ENCODE measurements around the gene UBAC2. TPM values are rescaled to one million over a fixed set of nuclear protein-coding genes. Genes with fewer than 3 reads are reported as not detected.

Gene UBAC2
- total RNA-seq, 1 experiment from 2014 or later = 45.8 TPM

- ChIA-PET CTCF (no interaction called here), POLR2A (ENCODE audit: low non-redundant PET) (no interaction called here)
- Histone ChIP-seq H3K4me1 (ENCODE audit: insufficient read depth, low read length, poor library complexity, severe bottlenecking) (no peaks in the 10 kb centered on the region), H3K36me3 (ENCODE audit: insufficient read depth, low read length, poor library complexity, severe bottlenecking) (no peaks in the 10 kb centered on the region), H3K9me3 (ENCODE audit: low read depth, low read length, poor library complexity, severe bottlenecking) (no peaks in the 10 kb centered on the region), H3K27ac (ENCODE audit: low read depth, low read length, poor library complexity, severe bottlenecking) (no peak overlapping the region), H3K4me3 (ENCODE audit: low read depth, low read length, poor library complexity, severe bottlenecking) (no peak overlapping the region), H3K27me3 (replicated peaks; ENCODE audit: insufficient read depth, low read depth, low read length, poor library complexity) (no peaks in the 10 kb centered on the region)
- DNase-seq (ENCODE audit: low spot score) = no peak
- TF ChIP-seq EZH2 (IDR thresholded peaks at IDR 0.05; ENCODE audit: borderline replicate concordance, low read depth, low read length, poor library complexity, severe bottlenecking) (no peak), CTCF (conservative IDR thresholded peaks at IDR 0.05; ENCODE audit: low read depth, low read length) (no peak; the same call in 1 of the 2 replicates)
- no TSS peak for BruUV-seq (replicated peaks)
- intact Hi-C loops (cut with micrococcal nuclease; ENCODE audit: unreplicated experiment) = no loop called here
Observed at GRCh38 chr13:99294958-99295357, 94.3 kb downstream of the UBAC2 start.

- Histone ChIP-seq H3K4me1 (ENCODE audit: insufficient read depth, low read length, poor library complexity, severe bottlenecking) (no peaks in the 10 kb centered on the region), H3K27me3 (replicated peaks; ENCODE audit: insufficient read depth, low read depth, low read length, poor library complexity) (no peaks in the 10 kb centered on the region), H3K27ac (ENCODE audit: low read depth, low read length, poor library complexity, severe bottlenecking) (no peak overlapping the region), H3K4me3 (ENCODE audit: low read depth, low read length, poor library complexity, severe bottlenecking) (no peak overlapping the region), H3K9me3 (ENCODE audit: low read depth, low read length, poor library complexity, severe bottlenecking) (no peaks in the 10 kb centered on the region), H3K36me3 (ENCODE audit: insufficient read depth, low read length, poor library complexity, severe bottlenecking) (no peaks in the 10 kb centered on the region)
- no peak for DNase-seq (ENCODE audit: low spot score)
- TF ChIP-seq EZH2 (IDR thresholded peaks at IDR 0.05; ENCODE audit: borderline replicate concordance, low read depth, low read length, poor library complexity, severe bottlenecking) (no peak), CTCF (conservative IDR thresholded peaks at IDR 0.05; ENCODE audit: low read depth, low read length) (no peak)
- CTCF ChIA-PET = no interaction called here
- intact Hi-C loops (cut with micrococcal nuclease; ENCODE audit: unreplicated experiment) = no loop called here
- POLR2A ChIA-PET (ENCODE audit: low non-redundant PET) = no interaction called here
- BruUV-seq (replicated peaks) = no TSS peak
Observed at GRCh38 chr13:99295488-99296252, 95.0 kb downstream of the UBAC2 start.

- Histone ChIP-seq H3K4me1 (ENCODE audit: insufficient read depth, low read length, poor library complexity, severe bottlenecking) (no peaks in the 10 kb centered on the region), H3K27me3 (replicated peaks; ENCODE audit: insufficient read depth, low read depth, low read length, poor library complexity) (no peaks in the 10 kb centered on the region), H3K9me3 (ENCODE audit: low read depth, low read length, poor library complexity, severe bottlenecking) (no peaks in the 10 kb centered on the region), H3K4me3 (ENCODE audit: low read depth, low read length, poor library complexity, severe bottlenecking) (no peak overlapping the region), H3K36me3 (ENCODE audit: insufficient read depth, low read length, poor library complexity, severe bottlenecking) (no peaks in the 10 kb centered on the region), H3K27ac (ENCODE audit: low read depth, low read length, poor library complexity, severe bottlenecking) (no peak overlapping the region)
- POLR2A ChIA-PET (ENCODE audit: low non-redundant PET) = no interaction called here
- no TSS peak for BruUV-seq (replicated peaks)
- intact Hi-C loops (cut with micrococcal nuclease; ENCODE audit: unreplicated experiment) = no loop called here
- TF ChIP-seq CTCF (conservative IDR thresholded peaks at IDR 0.05; ENCODE audit: low read depth, low read length) (no peak), EZH2 (IDR thresholded peaks at IDR 0.05; ENCODE audit: borderline replicate concordance, low read depth, low read length, poor library complexity, severe bottlenecking) (no peak)
- DNase-seq (ENCODE audit: low spot score) = no peak
- CTCF ChIA-PET = no interaction called here
Observed at GRCh38 chr13:99296398-99296797, 95.7 kb downstream of the UBAC2 start.
